ENCODE results near the gene WDR41.

GRCh38 chr5:77390795-77391194 lies 101.3 kb downstream of the WDR41 start:
- no peak for TF ChIP-seq POLR2A (IDR thresholded peaks at IDR 0.05)
- TF ChIP-seq, protein P1, sequence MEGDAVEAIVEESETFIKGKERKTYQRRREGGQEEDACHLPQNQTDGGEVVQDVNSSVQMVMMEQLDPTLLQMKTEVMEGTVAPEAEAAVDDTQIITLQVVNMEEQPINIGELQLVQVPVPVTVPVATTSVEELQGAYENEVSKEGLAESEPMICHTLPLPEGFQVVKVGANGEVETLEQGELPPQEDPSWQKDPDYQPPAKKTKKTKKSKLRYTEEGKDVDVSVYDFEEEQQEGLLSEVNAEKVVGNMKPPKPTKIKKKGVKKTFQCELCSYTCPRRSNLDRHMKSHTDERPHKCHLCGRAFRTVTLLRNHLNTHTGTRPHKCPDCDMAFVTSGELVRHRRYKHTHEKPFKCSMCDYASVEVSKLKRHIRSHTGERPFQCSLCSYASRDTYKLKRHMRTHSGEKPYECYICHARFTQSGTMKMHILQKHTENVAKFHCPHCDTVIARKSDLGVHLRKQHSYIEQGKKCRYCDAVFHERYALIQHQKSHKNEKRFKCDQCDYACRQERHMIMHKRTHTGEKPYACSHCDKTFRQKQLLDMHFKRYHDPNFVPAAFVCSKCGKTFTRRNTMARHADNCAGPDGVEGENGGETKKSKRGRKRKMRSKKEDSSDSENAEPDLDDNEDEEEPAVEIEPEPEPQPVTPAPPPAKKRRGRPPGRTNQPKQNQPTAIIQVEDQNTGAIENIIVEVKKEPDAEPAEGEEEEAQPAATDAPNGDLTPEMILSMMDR (IDR thresholded peaks at IDR 0.05) = no peak
